NCI-H187 (cell line): Measurements from ENCODE around the gene TNIP2.
"Not testable (repeated sequence)": the region's sequence is repeated elsewhere in the genome, so short reads cannot be mapped to it uniquely, and the experiment has no call there.

Experiments used
- DNase-seq, 2 experiments: peaks; one replicate each; lab custom pipeline; 2025; lab: John Stamatoyannopoulos, UW

Gene TNIP2

GRCh38 chr4:2793586-2794485 is 37.7 kb upstream of the TNIP2 start:
- DNase-seq = no peak

GRCh38 chr4:2792711-2793585 is 36.8 kb upstream of the TNIP2 start, which contains the start of gene SH3BP2:
SH3BP2 (plus strand) TSS chr4:2793085; CDS start chr4:2820618, 27,533 bp downstream.
- DNase-seq = no peak

- DNase-seq = no peak
Measured at GRCh38 chr4:2792396-2792710, 36.2 kb upstream of the TNIP2 start.

GRCh38 chr4:2791518-2792395 is 35.6 kb upstream of the TNIP2 start:
- no peak for DNase-seq

GRCh38 chr4:2790583-2791517 is 34.7 kb upstream of the TNIP2 start:
- DNase-seq = no peak

- DNase-seq = no peak
Measured at GRCh38 chr4:2789793-2790582, 33.9 kb upstream of the TNIP2 start.

GRCh38 chr4:2789351-2789750 is 33.2 kb upstream of the TNIP2 start:
- no peak for DNase-seq

- no peak for DNase-seq
Measured at GRCh38 chr4:2788532-2789103, 32.5 kb upstream of the TNIP2 start.

- DNase-seq = no peak
Measured at GRCh38 chr4:2788101-2788500, 32.0 kb upstream of the TNIP2 start.

- DNase-seq = no peak
Measured at GRCh38 chr4:2787230-2788100, 31.3 kb upstream of the TNIP2 start.

- no peak for DNase-seq
Measured at GRCh38 chr4:2786794-2787229, 30.7 kb upstream of the TNIP2 start.

GRCh38 chr4:2786152-2786671 is 30.1 kb upstream of the TNIP2 start:
- no peak for DNase-seq

GRCh38 chr4:2785613-2786012 is 29.5 kb upstream of the TNIP2 start:
- DNase-seq = no peak

- DNase-seq = no peak
Measured at GRCh38 chr4:2783790-2784189, 27.7 kb upstream of the TNIP2 start.

- no peak for DNase-seq
Measured at GRCh38 chr4:2781911-2782310, 25.8 kb upstream of the TNIP2 start.

GRCh38 chr4:2780643-2781042 is 24.5 kb upstream of the TNIP2 start:
- not testable (repeated sequence) for DNase-seq

- DNase-seq = no peak
Measured at GRCh38 chr4:2771264-2771663, 15.1 kb upstream of the TNIP2 start.

- DNase-seq = no peak
Measured at GRCh38 chr4:2768921-2769336, 12.8 kb upstream of the TNIP2 start.
